Choroid plexus epithelial cell (primary cell): ENCODE measurements around the gene C19orf85.

Experiments
- DNase-seq: peaks from one replicate; pipeline ENCODE4 v3.0.0-alpha.2; 2010; ENCODE audit warnings: low read depth
- H3K4me3 ChIP-seq: 2 replicates; pipeline ENCODE4 v1.5.1; 2011; ENCODE audit warnings: low read depth, mild to moderate bottlenecking, control low read depth, low read length, moderate library complexity
- TF ChIP-seq, protein P1 (sequence below): conservative IDR thresholded peaks from 2 replicates; pipeline ENCODE4 v1.5.1; 2011; ENCODE audit warnings: low read depth, mild to moderate bottlenecking, control low read depth, inconsistent platforms, low read length, moderate library complexity

C19orf85 gene

DNA sequence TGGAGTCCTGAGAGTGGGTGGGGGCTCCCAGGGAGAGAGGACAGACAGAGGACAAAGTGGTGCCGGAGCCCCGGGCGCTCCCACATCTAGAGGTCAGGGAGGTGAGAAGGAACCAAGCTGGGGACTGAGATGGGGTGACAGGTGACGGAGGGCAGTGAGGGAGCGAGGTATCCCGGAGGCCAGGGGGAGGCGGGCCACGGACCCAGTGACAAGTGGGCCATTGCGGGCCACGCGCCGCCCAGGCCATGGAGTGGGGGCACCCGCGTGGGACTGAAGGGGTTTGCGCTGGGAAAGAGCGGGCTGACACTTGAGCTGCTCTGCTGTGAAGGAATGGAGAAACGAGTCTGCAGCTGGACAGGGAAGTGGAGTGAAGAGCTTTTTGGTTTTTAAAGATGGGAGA lies 14.5 kb upstream of the C19orf85 start:
- TF ChIP-seq, protein P1, sequence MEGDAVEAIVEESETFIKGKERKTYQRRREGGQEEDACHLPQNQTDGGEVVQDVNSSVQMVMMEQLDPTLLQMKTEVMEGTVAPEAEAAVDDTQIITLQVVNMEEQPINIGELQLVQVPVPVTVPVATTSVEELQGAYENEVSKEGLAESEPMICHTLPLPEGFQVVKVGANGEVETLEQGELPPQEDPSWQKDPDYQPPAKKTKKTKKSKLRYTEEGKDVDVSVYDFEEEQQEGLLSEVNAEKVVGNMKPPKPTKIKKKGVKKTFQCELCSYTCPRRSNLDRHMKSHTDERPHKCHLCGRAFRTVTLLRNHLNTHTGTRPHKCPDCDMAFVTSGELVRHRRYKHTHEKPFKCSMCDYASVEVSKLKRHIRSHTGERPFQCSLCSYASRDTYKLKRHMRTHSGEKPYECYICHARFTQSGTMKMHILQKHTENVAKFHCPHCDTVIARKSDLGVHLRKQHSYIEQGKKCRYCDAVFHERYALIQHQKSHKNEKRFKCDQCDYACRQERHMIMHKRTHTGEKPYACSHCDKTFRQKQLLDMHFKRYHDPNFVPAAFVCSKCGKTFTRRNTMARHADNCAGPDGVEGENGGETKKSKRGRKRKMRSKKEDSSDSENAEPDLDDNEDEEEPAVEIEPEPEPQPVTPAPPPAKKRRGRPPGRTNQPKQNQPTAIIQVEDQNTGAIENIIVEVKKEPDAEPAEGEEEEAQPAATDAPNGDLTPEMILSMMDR = no peak
- H3K4me3 ChIP-seq = no peak overlapping the region
- no peak for DNase-seq

DNA sequence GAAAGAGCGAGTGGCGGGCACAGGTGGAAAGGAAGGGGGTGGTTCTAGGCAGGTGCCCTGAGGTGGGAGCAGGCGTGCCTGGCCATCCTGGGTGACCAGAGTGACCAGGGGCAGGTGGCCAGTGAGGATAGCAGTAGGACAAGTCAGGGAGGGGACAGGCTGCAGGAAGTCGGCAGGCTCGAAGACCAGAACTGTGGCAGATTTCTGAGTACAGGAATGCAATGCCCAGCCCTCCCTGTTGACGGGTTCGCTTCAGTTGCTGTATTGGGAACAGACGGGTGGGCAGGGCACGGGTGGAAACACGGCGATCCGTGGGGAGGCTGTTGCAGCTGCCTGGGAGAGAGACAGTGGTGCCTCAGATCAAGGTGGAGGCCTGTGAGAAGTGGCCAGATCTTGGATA lies 13.8 kb upstream of the C19orf85 start:
- TF ChIP-seq, protein P1 = no peak
- no peak for DNase-seq
- no peak overlapping the region for H3K4me3 ChIP-seq

DNA sequence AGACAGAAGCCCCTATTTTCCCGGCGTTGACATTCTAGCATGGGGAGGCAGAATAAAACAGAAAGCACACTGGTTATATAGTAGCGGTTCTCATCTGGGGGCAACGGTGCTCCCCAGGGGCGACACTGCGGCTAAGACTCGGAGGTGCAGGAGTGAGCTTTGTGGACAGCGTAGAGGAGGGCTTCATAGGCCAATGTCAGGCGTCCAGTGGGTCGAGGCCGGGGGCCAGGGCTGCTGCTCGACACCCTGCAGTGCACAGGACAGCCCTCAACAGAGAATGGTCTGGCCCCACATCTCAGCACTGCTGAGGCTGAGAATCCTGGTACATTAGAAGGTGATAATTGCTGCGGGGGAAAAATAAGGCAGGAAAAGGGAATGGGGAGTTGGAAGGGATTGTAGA lies 13.4 kb upstream of the C19orf85 start:
- H3K4me3 ChIP-seq = no peak overlapping the region
- DNase-seq = no peak
- TF ChIP-seq, protein P1 = no peak

DNA sequence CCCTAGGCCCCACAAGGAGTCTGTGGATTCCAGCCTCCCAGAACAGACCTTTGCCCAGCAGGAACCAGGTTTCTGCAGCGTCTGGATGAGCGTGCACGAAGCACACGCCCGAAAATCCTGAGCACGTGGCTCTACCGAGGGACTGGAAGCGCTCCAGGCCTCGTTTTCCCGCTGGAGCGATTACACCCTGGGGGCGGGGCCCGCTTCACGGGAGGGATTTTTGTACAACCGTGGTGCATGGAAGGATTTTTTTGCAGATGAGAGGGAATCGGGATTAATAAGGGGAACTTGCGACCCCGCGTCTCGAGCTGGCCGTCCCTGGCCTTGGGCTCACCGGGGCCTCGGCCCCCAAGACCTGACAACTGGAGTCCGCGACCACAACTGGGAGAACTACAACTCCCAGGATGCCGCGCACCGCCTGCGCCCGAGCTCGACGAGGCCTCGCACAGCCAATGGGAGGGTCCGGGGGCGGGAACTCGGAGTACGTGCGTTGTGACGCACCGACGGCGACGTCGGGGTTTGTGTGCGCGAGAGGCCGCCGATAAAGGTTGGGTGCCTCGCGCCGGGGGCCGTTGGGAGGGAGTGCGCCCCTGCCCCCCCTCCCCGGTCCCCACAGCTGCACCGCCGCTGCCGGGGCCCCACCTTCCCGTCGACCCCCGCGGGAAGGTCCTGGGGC lies 11.7 kb upstream of the C19orf85 start, which contains the start of gene ZNF628:
ZNF628 (plus strand) TSS at position 518 of the 676 bp plus-strand sequence. CDS start 3,294 bp downstream, outside the sequence.
- TF ChIP-seq, protein P1 = no peak
- DNase-seq = peak; percentile 99
- peak within 1 kb of the TSS; percentile 58 for H3K4me3 ChIP-seq

DNA sequence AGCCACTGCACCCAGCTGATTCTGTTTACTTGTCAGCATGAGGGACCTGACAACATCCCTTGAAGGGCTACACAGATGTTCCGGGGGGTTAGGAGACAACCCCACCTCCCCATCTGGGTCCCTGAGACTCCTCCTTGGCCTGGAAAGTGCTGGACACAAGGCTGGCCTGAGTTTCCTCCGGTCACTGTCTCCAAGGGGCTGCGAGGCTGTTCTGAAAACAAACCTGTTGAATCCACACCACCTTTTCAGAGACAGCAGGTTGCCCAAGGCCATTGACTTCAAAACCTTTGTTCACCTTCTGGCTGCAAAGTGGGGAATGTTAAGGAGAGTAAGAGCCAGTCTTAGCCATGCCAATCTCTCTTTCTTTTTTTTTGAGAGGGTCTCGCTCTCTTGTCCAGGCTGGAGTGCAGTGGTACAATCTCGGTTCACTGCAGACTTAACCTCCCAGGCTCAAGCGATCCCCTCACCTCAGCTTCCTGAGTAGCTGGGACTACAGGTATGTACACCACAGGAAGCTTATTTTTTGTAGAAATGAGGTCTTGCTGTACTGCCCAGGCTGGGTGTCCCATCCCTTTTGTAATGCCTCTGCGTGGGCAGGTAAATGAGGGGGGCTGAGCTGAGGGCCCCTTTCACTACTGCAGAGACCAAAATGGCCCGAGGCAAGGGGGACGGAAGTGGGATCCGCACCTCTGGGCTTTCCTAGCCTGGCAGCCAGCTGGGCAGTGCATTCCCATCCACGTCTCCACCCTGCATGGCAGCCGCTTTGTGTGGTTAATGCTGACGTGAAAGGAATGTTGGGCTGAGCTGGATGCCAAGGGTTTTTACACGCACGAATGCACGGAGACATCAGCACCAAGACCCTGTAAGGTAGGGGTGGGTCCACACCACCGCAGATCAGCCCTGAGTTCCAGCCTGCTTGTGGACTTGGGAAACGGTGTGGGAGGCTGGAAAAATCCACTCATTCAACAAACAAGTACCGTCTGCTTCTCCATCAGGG lies 10.0 kb upstream of the C19orf85 start:
- no peak for DNase-seq
- no peak overlapping the region for H3K4me3 ChIP-seq
- TF ChIP-seq, protein P1 = no peak

DNA sequence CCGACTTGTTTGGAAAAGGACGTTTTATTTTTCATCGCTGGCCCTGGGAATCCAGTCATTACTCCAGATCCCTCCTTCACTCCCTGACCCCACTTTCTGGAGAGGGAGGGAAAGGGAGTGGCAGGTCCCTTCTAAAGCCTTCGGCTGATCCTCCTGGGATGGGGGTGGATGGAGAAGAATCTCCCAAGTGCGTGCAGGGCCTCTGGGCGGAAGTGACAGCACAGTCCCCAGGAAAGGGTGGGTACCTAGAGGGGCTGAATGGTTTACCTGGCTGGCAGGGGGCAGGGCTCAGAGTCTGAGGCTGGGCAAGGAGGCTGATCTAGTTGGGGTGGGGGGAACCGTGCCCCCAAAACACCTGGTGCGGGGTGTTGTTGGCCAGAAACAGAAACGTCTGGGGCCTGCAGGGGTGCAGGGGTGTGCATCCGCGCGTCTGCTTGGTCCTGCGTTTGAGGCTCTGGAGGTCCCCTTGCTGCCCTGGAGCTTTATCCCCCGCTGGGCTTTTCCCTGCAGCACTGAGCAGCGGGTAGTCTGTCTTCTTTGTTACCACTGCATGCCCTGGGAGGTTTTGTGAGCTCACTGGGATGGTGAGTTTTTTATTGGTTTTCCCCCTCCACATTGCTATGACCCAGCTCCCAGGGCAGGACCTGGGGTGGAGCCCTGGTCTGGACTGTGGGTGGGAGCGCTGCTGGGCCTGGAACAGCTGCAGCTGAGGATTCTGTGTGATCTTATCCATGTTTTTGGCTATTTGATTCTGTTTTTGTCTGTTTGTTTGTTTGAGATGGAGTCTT lies 8.9 kb upstream of the C19orf85 start:
- peak; percentile 60 for DNase-seq

More for the DNA sequence above, 8.9 kb upstream of the C19orf85 start:
- no peak overlapping the region for H3K4me3 ChIP-seq
- TF ChIP-seq, protein P1 = no peak
